GM12878 (cell line): ENCODE measurements around the gene CCDC85B. TPM values are rescaled to one million over a fixed set of nuclear protein-coding genes. Genes with fewer than 3 reads are reported as not detected.

Experiments
- ATAC-seq: fragments of 200-7000 bp; cut with Tn5 transposase; 3 replicates; pipeline ENCODE4 v1.9.1; 2020; ENCODE audit warnings: mild to moderate bottlenecking, moderate library complexity
- BruUV-seq: library from RNA; stranded (reverse); fragments of 400-500 nt; replicated peaks from 2 replicates; lab custom pipeline; 2021; lab: Mats Ljungman, UMichigan
- CTCF ChIA-PET: fragments of 300-600 bp; sonication (Branson Sonifier 250); formaldehyde crosslinking; extraction: SDS; loops from one replicate; lab custom pipeline; 2021; ENCODE audit warnings: inconsistent platforms; lab: Yijun Ruan, JAX
- POLR2A ChIA-PET: fragments of 350-600 bp; formaldehyde crosslinking; extraction: SDS; loops from one replicate; lab custom pipeline; 2021; ENCODE audit warnings: inconsistent platforms; lab: Charles Lee
- RAD21 ChIA-PET: fragments of 300-600 bp; sonication (Branson Sonifier 250); formaldehyde crosslinking; loops from one replicate; lab custom pipeline; 2023; ENCODE audit warnings: antibody characterized with exemption; ENCODE audit not compliant: unreplicated experiment; lab: Charles Lee
- SMC1A ChIA-PET: fragments of 300-600 bp; sonication (Branson Sonifier 250); formaldehyde crosslinking; loops from one replicate; lab custom pipeline; 2023; ENCODE audit not compliant: unreplicated experiment, uncharacterized antibody; lab: Charles Lee
- DNase-seq: peaks from one replicate; pipeline ENCODE4 v3.0.0-alpha.2; 2011; ENCODE audit warnings: low read depth, low spot score
- FAIRE-seq: peaks from 3 replicates; lab custom pipeline; 2011; peaks lifted over from hg19 to GRCh38; lab: Jason Lieb, UNC
- H2AFZ ChIP-seq: 2 replicates; pipeline ENCODE4 v1.6.0; 2011; ENCODE audit warnings: low read depth, low read length, control low read depth; ENCODE audit not compliant: control insufficient read depth
- H3K27ac ChIP-seq: 2 replicates; pipeline ENCODE4 v1.5.1; 2011; ENCODE audit warnings: control low read depth; ENCODE audit not compliant: control insufficient read depth, insufficient read depth
- H3K27me3 ChIP-seq, 2 experiments: replicated peaks in 1 of 2; 2 replicates each; pipeline versions ENCODE4 v1.6.0 to v1.6.1; 2011; ENCODE audit warnings: low read length in 1 of 2; ENCODE audit not compliant: control insufficient read depth in 2 of 2, insufficient read depth in 2 of 2
- H3K36me3 ChIP-seq, 2 experiments: 2 replicates each; pipeline ENCODE4 v1.5.1; 2011; ENCODE audit warnings: low read length in 1 of 2; ENCODE audit not compliant: control insufficient read depth in 2 of 2, insufficient read depth in 2 of 2
- H3K4me1 ChIP-seq: 2 replicates; pipeline ENCODE4 v1.6.1; 2011; ENCODE audit warnings: mild to moderate bottlenecking, low read length, moderate library complexity, mixed read lengths; ENCODE audit not compliant: control insufficient read depth, insufficient read depth
- H3K4me2 ChIP-seq: 2 replicates; pipeline ENCODE4 v1.6.0; 2011; ENCODE audit warnings: control low read depth; ENCODE audit not compliant: control insufficient read depth, insufficient read depth
- H3K4me3 ChIP-seq: fragments of 200-600 bp; sonication (generic); 2 replicates; pipeline ENCODE4 v1.5.1; 2016
- H3K79me2 ChIP-seq: 2 replicates; pipeline ENCODE4 v1.6.0; 2011; ENCODE audit warnings: low read length; ENCODE audit not compliant: control insufficient read depth, insufficient read depth
- H3K9ac ChIP-seq: 2 replicates; pipeline ENCODE4 v1.8.0; 2011; ENCODE audit warnings: low read length, control low read depth, mixed read lengths; ENCODE audit not compliant: control insufficient read depth, insufficient read depth
- H3K9me3 ChIP-seq: replicated peaks from 3 replicates; pipeline ENCODE4 v1.5.1; 2011; ENCODE audit warnings: mild to moderate bottlenecking, low read length; ENCODE audit not compliant: control insufficient read depth, insufficient read depth
- H4K20me1 ChIP-seq: 2 replicates; pipeline ENCODE4 v1.6.0; 2011; ENCODE audit not compliant: control insufficient read depth, insufficient read depth
- ATF7 ChIP-seq: fragments of 450-650 bp; IDR thresholded peaks from 2 replicates; pipeline ENCODE4 v1.6.1; 2016; ENCODE audit warnings: low read depth, mild to moderate bottlenecking
- CBX5 ChIP-seq: sonication (generic); IDR thresholded peaks from 2 replicates; pipeline ENCODE4 v1.6.1; 2016; ENCODE audit warnings: low read depth, moderate library complexity, mild to moderate bottlenecking, inconsistent platforms
- ELK1 ChIP-seq: IDR thresholded peaks from 2 replicates; pipeline ENCODE4 v1.6.1; 2012; ENCODE audit warnings: low read depth, low read length, improper control_type of control experiment
- HDAC2 ChIP-seq: fragments of 200-600 bp; sonication (generic); IDR thresholded peaks from 2 replicates; pipeline ENCODE4 v1.6.1; 2017
- IKZF1 ChIP-seq: fragments of 450-650 bp; conservative IDR thresholded peaks from 2 replicates; pipeline ENCODE4 v1.6.1; 2017; ENCODE audit warnings: antibody characterized with exemption, mild to moderate bottlenecking
- MTA2 ChIP-seq: fragments of 450-650 bp; IDR thresholded peaks from 2 replicates; pipeline ENCODE4 v1.6.1; 2016; ENCODE audit warnings: low read depth, mild to moderate bottlenecking, moderate library complexity
- NFXL1 ChIP-seq: fragments of 450-650 bp; IDR thresholded peaks from 2 replicates; pipeline ENCODE4 v1.6.1; 2017; ENCODE audit warnings: antibody characterized with exemption, mild to moderate bottlenecking, borderline replicate concordance
- RFX5 ChIP-seq: IDR thresholded peaks from 2 replicates; pipeline ENCODE4 v1.6.1; 2011; ENCODE audit warnings: low read depth, low read length, improper control_type of control experiment
- SIX5 ChIP-seq: IDR thresholded peaks from 2 replicates; pipeline ENCODE4 v1.6.1; 2011; ENCODE audit warnings: mild to moderate bottlenecking, low read depth, low read length, moderate library complexity; ENCODE audit not compliant: severe bottlenecking
- SREBF1 ChIP-seq: IDR thresholded peaks from 2 replicates; pipeline ENCODE4 v1.6.1; 2012; ENCODE audit warnings: mild to moderate bottlenecking, low read length
- SREBF2 ChIP-seq: IDR thresholded peaks from 2 replicates; pipeline ENCODE4 v1.6.1; 2012; ENCODE audit warnings: mild to moderate bottlenecking, low read length
- STAT1 ChIP-seq: fragments of 450-650 bp; conservative IDR thresholded peaks from 2 replicates; pipeline ENCODE4 v1.6.1; 2014; ENCODE audit warnings: antibody characterized with exemption, mild to moderate bottlenecking
- WGBS: methylation state at CpG from one replicate; pipeline ENCODE4 v1.1.6; 2016; ENCODE audit warnings: low lambda C conversion rate; ENCODE audit not compliant: insufficient replicate concordance, insufficient coverage; ENCODE audit errors: missing lambda C conversion rate; 5-methylcytosine and 5-hydroxymethylcytosine counted together
- in situ Hi-C: fragments of 300-500 bp; cut with MboI; formaldehyde crosslinking; loops from 9 replicates; pipeline ENCODE4 v1.14.3; 2018; ENCODE audit warnings: mixed read lengths
- intact Hi-C: fragments of 100-400 bp; cut with micrococcal nuclease; formaldehyde crosslinking; loops from one replicate; pipeline ENCODE4 v1.14.2; 2022; ENCODE audit not compliant: unreplicated experiment
- polyA plus RNA-seq, 11 experiments: library from polyadenylated mRNA; depleted of rRNA in 4 of 11; unstranded in 6 of 11; stranded (reverse) in 5 of 11; fragments of >200 nt; fragmentation: Nextera tagmentation in 4 of 11; fragmentation: Illumina TruSeq in 1 of 11; extraction: Ambion mirVana in 4 of 11; extraction: Trizol in 1 of 11; gene quantifications; 1 replicate in 1 of 11; 2 replicates in 10 of 11; pipeline versions ENCODE4 v1.2.1 to v1.2.3, GENCODE V29; 2011 to 2016; ENCODE audit warnings: inconsistent platforms in 2 of 11, missing spikeins in 2 of 11, low read depth in 1 of 11
- total RNA-seq, 4 experiments: library from RNA; depleted of rRNA in 3 of 4; stranded (reverse); fragments of >200 nt in 3 of 4; fragmentation: Illumina TruSeq in 1 of 4; extraction: Trizol in 1 of 4; gene quantifications; 2 replicates each; pipeline versions ENCODE4 v1.2.1 to v1.2.3, GENCODE V29; 2013 to 2021
- TF ChIP-seq, protein P1 (sequence below): fragments of 450-650 bp; IDR thresholded peaks from 2 replicates; pipeline ENCODE4 v1.6.1; 2016; ENCODE audit warnings: mild to moderate bottlenecking
- TF ChIP-seq, protein P2 (sequence below): IDR thresholded peaks from 2 replicates; pipeline ENCODE4 v1.6.1; 2011; ENCODE audit warnings: borderline replicate concordance, low read depth, mild to moderate bottlenecking, moderate library complexity, low read length; ENCODE audit not compliant: insufficient read depth, poor library complexity, severe bottlenecking
- TF ChIP-seq, protein P3 (sequence below): fragments of 450-650 bp; formaldehyde crosslinking; IDR thresholded peaks from 2 replicates; pipeline ENCODE4 v1.4.0; 2022; ENCODE audit warnings: mild to moderate bottlenecking, moderate library complexity

CCDC85B gene
- total and polyA plus RNA-seq, 10 of the 15 experiments (the other 5 are each of a cell fraction or from before 2014, with no cell fraction given) = 0.32 to 114 (median 49.5) TPM

GRCh38 chr11:65903715-65904114 lies 13.2 kb downstream of the CCDC85B start:
- in situ Hi-C loops = no loop called here
- ChIA-PET POLR2A (interaction anchor here (2.4 to 4.9 kb wide), 2 partner anchors 12 to 18 kb away, joined by 5 to 67 read pairs; partner anchors contain the start of genes CCDC85B and FIBP), CTCF (no interaction called here), RAD21 (no interaction called here), SMC1A (interaction anchor here (0.6 kb wide), 1 partner anchor 9 kb away, joined by 3 read pairs; no protein-coding TSS in a partner anchor)
- FAIRE-seq (no peak), DNase-seq (no peak), ATAC-seq (no peak)
- intact Hi-C loops = no loop called here
- H3K4me2 ChIP-seq = no peak overlapping the region
- H4K20me1 ChIP-seq = no peaks in the 10 kb centered on the region
- H3K79me2 ChIP-seq = peaks cover 5% of the 10 kb centered on the region
- no peak overlapping the region for H3K4me3 ChIP-seq
- H3K36me3 ChIP-seq = no peaks in the 10 kb centered on the region
- H3K27me3 ChIP-seq = no peaks in the 10 kb centered on the region; a peak in 1 of 4 replicates
- no peaks in the 10 kb centered on the region for H3K4me1 ChIP-seq
- H2AFZ ChIP-seq = no peak overlapping the region
- 75% methylated on average over 8 of the region's 8 CpGs for WGBS
- BruUV-seq = no TSS peak
- no peak overlapping the region for H3K27ac ChIP-seq
- no peaks in the 10 kb centered on the region for H3K9me3 ChIP-seq
- no peak overlapping the region for H3K9ac ChIP-seq
- TF ChIP-seq RFX5 (no peak), SIX5 (no peak), SREBF2 (no peak), ATF7 (no peak), NFXL1 (no peak), HDAC2 (no peak), SREBF1 (no peak), ELK1 (no peak), CBX5 (no peak), MTA2 (no peak), IKZF1 (no peak), STAT1 (no peak)
- TF ChIP-seq, protein P1, sequence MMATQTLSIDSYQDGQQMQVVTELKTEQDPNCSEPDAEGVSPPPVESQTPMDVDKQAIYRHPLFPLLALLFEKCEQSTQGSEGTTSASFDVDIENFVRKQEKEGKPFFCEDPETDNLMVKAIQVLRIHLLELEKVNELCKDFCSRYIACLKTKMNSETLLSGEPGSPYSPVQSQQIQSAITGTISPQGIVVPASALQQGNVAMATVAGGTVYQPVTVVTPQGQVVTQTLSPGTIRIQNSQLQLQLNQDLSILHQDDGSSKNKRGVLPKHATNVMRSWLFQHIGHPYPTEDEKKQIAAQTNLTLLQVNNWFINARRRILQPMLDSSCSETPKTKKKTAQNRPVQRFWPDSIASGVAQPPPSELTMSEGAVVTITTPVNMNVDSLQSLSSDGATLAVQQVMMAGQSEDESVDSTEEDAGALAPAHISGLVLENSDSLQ = no peak
- TF ChIP-seq, protein P2, sequence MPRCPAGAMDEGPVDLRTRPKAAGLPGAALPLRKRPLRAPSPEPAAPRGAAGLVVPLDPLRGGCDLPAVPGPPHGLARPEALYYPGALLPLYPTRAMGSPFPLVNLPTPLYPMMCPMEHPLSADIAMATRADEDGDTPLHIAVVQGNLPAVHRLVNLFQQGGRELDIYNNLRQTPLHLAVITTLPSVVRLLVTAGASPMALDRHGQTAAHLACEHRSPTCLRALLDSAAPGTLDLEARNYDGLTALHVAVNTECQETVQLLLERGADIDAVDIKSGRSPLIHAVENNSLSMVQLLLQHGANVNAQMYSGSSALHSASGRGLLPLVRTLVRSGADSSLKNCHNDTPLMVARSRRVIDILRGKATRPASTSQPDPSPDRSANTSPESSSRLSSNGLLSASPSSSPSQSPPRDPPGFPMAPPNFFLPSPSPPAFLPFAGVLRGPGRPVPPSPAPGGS = no peak
- TF ChIP-seq, protein P3, sequence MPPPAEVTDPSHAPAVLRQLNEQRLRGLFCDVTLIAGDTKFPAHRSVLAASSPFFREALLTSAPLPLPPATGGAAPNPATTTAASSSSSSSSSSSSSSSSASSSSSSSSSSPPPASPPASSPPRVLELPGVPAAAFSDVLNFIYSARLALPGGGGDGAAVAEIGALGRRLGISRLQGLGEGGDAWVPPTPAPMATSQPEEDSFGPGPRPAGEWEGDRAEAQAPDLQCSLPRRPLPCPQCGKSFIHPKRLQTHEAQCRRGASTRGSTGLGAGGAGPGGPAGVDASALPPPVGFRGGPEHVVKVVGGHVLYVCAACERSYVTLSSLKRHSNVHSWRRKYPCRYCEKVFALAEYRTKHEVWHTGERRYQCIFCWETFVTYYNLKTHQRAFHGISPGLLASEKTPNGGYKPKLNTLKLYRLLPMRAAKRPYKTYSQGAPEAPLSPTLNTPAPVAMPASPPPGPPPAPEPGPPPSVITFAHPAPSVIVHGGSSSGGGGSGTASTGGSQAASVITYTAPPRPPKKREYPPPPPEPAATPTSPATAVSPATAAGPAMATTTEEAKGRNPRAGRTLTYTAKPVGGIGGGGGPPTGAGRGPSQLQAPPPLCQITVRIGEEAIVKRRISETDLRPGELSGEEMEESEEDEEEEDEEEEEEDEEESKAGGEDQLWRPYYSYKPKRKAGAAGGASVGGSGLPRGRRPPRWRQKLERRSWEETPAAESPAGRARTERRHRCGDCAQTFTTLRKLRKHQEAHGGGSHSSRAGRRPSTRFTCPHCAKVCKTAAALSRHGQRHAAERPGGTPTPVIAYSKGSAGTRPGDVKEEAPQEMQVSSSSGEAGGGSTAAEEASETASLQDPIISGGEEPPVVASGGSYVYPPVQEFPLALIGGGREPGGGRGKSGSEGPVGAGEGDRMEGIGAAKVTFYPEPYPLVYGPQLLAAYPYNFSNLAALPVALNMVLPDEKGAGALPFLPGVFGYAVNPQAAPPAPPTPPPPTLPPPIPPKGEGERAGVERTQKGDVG (CRISPR knock-in tag) = no peak
